Measurements from ENCODE around the gene SCYGR3. TPM values are rescaled to one million over a fixed set of nuclear protein-coding genes. Genes with fewer than 3 reads are reported as not detected.

Gene SCYGR3
- total RNA-seq, 2 experiments from 2014 or later, result not detected

DNA sequence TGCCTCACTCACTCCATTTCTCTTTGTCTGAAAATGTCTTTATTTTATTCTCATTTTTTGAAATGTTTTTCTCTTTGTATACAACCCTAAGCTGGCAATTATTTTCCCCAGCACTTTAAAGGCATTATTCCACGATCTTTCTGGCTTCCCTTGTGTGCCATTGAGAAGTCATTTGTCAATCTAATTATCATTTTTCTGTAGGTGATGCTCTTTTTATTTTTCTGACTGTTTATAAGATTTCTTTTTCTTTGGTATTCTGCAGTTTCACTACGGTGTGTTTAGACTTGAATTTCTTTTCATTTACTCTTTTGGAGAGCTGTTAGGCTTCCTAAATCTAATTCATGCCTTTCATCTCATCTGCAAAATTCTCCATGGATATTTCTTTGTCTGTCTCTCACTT is 10.8 kb upstream of the SCYGR3 start:
- CTCF ChIA-PET, result interaction anchor here (0.7 kb wide), 1 partner anchor 140 kb away, joined by 3 read pairs; no protein-coding TSS in a partner anchor
- H3K27ac Mint-ChIP-seq, result no peak overlapping the region
- no peak for ATAC-seq

DNA sequence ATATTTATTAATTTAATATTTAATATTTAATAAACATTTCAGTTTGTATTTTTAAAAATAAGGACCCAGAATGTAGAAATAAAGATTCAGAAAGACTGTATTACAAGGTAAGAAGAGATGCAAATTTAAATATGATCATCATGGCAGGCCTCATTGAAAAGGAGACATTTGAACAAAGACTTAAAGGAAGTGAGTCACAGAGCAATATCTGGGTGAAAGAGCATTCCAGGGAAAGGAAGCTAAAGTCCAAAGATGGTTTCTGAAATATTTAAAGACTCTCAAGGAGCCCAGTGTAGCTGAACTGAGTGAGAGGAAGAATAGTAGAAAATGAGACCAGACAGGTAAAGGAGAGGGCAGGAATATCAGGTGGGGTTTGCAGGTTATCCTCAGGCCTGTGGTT is 8.6 kb upstream of the SCYGR3 start:
- Mint-ChIP-seq H3K27ac (no peak overlapping the region), H3K4me3 (no peak overlapping the region), H3K27me3 (peaks cover 12% of the 10 kb centered on the region), H3K4me1 (ENCODE audit: low read depth) (no peaks in the 10 kb centered on the region), H3K36me3 (ENCODE audit: low read depth) (no peaks in the 10 kb centered on the region), H3K9me3 (no peaks in the 10 kb centered on the region)
- CTCF ChIA-PET, result no interaction called here
- DNase-seq (no peak), ATAC-seq (no peak)
- TF ChIP-seq, protein P1, sequence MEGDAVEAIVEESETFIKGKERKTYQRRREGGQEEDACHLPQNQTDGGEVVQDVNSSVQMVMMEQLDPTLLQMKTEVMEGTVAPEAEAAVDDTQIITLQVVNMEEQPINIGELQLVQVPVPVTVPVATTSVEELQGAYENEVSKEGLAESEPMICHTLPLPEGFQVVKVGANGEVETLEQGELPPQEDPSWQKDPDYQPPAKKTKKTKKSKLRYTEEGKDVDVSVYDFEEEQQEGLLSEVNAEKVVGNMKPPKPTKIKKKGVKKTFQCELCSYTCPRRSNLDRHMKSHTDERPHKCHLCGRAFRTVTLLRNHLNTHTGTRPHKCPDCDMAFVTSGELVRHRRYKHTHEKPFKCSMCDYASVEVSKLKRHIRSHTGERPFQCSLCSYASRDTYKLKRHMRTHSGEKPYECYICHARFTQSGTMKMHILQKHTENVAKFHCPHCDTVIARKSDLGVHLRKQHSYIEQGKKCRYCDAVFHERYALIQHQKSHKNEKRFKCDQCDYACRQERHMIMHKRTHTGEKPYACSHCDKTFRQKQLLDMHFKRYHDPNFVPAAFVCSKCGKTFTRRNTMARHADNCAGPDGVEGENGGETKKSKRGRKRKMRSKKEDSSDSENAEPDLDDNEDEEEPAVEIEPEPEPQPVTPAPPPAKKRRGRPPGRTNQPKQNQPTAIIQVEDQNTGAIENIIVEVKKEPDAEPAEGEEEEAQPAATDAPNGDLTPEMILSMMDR (IDR thresholded peaks at IDR 0.05), result no peak
- intact Hi-C loops (cut with micrococcal nuclease), result no loop called here
- POLR2A ChIA-PET, result no interaction called here

More for the DNA sequence above, 10.8 kb upstream of the SCYGR3 start:
- Mint-ChIP-seq H3K4me1 (ENCODE audit: low read depth) (no peaks in the 10 kb centered on the region), H3K27me3 (peaks cover 19% of the 10 kb centered on the region), H3K4me3 (no peak overlapping the region), H3K36me3 (ENCODE audit: low read depth) (no peaks in the 10 kb centered on the region), H3K9me3 (no peaks in the 10 kb centered on the region)
- POLR2A ChIA-PET, result no interaction called here
- TF ChIP-seq, protein P1 (IDR thresholded peaks at IDR 0.05), result no peak
- no peak for DNase-seq
- intact Hi-C loops (cut with micrococcal nuclease), result no loop called here

DNA sequence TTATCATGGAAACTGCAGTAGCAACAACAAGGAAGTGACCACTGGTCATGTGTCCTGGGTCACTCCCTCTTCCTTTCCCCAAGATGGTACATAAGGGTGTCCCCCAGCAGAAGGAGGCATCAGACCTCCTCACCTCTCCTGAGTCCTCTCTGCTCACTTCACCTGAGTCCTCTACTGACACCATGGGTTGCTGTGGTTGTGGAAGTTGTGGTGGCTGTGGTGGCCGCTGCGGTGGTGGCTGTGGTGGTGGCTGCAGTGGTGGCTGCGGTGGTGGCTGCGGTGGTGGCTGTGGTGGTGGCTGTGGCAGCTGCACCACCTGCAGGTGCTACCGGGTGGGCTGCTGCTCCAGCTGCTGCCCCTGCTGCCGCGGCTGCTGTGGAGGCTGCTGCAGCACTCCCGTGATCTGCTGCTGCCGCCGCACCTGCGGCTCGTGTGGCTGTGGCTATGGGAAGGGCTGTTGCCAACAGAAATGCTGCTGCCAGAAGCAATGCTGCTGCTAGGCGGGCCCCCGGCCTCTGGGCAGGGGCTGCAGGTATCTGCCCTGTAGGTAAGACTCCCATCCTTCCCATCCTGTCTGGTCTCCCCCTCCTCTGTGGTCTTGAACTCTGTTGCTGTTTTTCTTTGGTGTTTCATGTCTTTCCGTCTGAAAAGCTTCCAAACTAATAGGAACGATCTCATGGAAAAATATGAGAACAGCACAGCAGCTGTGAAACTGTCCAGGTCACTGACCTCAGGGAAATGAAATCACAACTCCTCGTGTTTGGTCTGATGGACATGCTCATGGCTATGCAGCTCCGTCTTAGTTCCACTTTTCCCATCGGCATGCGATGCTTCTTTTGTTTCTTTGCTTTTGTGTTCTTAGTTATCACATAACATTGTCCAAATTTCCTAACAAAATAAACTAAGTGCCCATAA is 2.9 kb upstream of the SCYGR3 start, which contains the start of gene SCYGR4:
SCYGR4 (plus strand) TSS at position 183 of the 915 bp plus-strand sequence; CDS start at position 183, 0 bp downstream.
- no peak for ATAC-seq
- no peak for DNase-seq
- H3K27me3 Mint-ChIP-seq, result peaks cover 13% of the 10 kb centered on the region
- ChIA-PET CTCF (no interaction called here), POLR2A (no interaction called here)
- TF ChIP-seq, protein P1 (IDR thresholded peaks at IDR 0.05), result no peak
- H3K4me1 Mint-ChIP-seq (ENCODE audit: low read depth), result no peaks in the 10 kb centered on the region
- H3K27ac Mint-ChIP-seq, result no peak within 1 kb of the TSS
- H3K36me3 Mint-ChIP-seq (ENCODE audit: low read depth), result no peaks in the 10 kb centered on the region
- H3K9me3 Mint-ChIP-seq, result no peaks in the 10 kb centered on the region
- H3K4me3 Mint-ChIP-seq, result no peak within 1 kb of the TSS
- intact Hi-C loops (cut with micrococcal nuclease), result no loop called here

DNA sequence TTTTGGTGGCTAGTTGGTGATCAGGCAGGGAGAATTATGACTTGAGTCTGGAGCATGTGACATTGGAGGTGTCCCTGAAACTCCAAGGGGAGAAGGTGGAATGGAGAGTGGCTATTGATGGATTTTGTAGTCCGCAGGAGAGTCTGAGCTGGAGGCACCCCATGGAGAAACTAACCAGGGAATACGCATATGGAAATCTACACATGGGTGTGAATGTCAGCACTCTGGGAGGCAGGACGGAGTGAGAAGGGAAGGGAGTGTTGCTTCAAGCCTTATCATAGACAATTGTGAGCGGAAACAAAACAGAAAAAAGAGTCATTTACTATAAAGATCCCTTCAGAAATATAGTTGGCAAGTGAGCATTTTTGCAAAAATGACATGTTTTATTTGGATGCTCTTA is 2.0 kb upstream of the SCYGR3 start:
- Mint-ChIP-seq H3K27me3 (peaks cover 13% of the 10 kb centered on the region), H3K4me3 (no peak overlapping the region), H3K9me3 (no peaks in the 10 kb centered on the region), H3K36me3 (ENCODE audit: low read depth) (no peaks in the 10 kb centered on the region), H3K27ac (no peak overlapping the region), H3K4me1 (ENCODE audit: low read depth) (no peaks in the 10 kb centered on the region)
- DNase-seq (no peak), ATAC-seq (no peak)
- TF ChIP-seq, protein P1 (IDR thresholded peaks at IDR 0.05), result no peak
- intact Hi-C loops (cut with micrococcal nuclease), result no loop called here
- POLR2A ChIA-PET, result no interaction called here
- CTCF ChIA-PET, result no interaction called here

DNA sequence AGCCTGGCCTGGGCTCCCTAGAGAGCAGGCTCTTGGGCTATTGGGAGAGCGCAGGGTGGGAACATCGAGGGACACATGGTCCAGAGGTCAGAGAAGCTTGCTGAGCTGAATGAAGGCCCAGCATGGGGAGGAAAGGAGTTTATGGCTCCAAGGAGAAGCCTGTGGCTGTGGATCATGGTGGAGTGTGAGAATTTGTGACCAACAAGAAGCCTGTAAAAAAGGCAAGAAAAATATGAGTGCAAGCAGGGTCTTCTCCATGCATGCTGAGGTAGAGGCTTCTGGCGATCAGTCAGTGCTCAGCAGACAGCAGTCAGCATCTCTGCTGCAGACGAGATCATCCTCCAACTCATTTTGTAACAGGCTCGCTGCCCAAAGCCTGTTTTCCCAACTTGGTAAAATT is 1.3 kb upstream of the SCYGR3 start:
- CTCF ChIA-PET, result no interaction called here
- H3K27ac Mint-ChIP-seq, result no peak overlapping the region
- TF ChIP-seq, protein P1 (IDR thresholded peaks at IDR 0.05), result no peak
- no peaks in the 10 kb centered on the region for H3K4me1 Mint-ChIP-seq (ENCODE audit: low read depth)
- no peak overlapping the region for H3K4me3 Mint-ChIP-seq
- DNase-seq, result no peak
- H3K9me3 Mint-ChIP-seq, result no peaks in the 10 kb centered on the region
- intact Hi-C loops (cut with micrococcal nuclease), result no loop called here
- POLR2A ChIA-PET, result no interaction called here
- H3K36me3 Mint-ChIP-seq (ENCODE audit: low read depth), result no peaks in the 10 kb centered on the region
- ATAC-seq, result no peak
- peaks cover 11% of the 10 kb centered on the region for H3K27me3 Mint-ChIP-seq
